HepG2 (cell line): ENCODE results near the gene NET1. TPM values are rescaled to one million over a fixed set of nuclear protein-coding genes. Genes with fewer than 3 reads are reported as not detected.

ENCODE experiments used
- CENPT ChIP-seq: sonication (generic); formaldehyde crosslinking; IDR thresholded peaks from 2 replicates; pipeline ENCODE4 v1.8.0; 2022; ENCODE audit warnings: low read depth, mild to moderate bottlenecking, moderate library complexity, missing genetic modification reagents
- CERS6 ChIP-seq: sonication (generic); formaldehyde crosslinking; IDR thresholded peaks from 2 replicates; pipeline ENCODE4 v1.5.0; 2020; ENCODE audit warnings: missing genetic modification reagents
- CHD2 ChIP-seq: IDR thresholded peaks from 2 replicates; pipeline ENCODE4 v1.6.1; 2011; ENCODE audit warnings: low read depth, low read length, improper control_type of control experiment
- DNMT3B ChIP-seq: conservative IDR thresholded peaks from 2 replicates; pipeline ENCODE4 v1.6.1; 2016; ENCODE audit warnings: missing biosample characterization, control low read depth
- E2F1 ChIP-seq: sonication (generic); formaldehyde crosslinking; IDR thresholded peaks from 2 replicates; pipeline ENCODE4 v1.5.0; 2020; ENCODE audit warnings: missing genetic modification reagents
- EZH2 ChIP-seq: conservative IDR thresholded peaks from 2 replicates; pipeline ENCODE4 v1.6.1; 2012; ENCODE audit warnings: mild to moderate bottlenecking, low read depth, low read length, moderate library complexity
- FOSL2 ChIP-seq: sonication (generic); formaldehyde crosslinking; IDR thresholded peaks from 2 replicates; pipeline ENCODE4 v1.4.0; 2020; ENCODE audit warnings: missing genetic modification reagents
- FOXJ3 ChIP-seq: sonication (generic); formaldehyde crosslinking; IDR thresholded peaks from 2 replicates; pipeline ENCODE4 v1.4.0; 2020; ENCODE audit warnings: missing genetic modification reagents, mild to moderate bottlenecking, borderline replicate concordance
- MAFG ChIP-seq: sonication (generic); formaldehyde crosslinking; IDR thresholded peaks from 2 replicates; pipeline ENCODE4 v1.5.1; 2020; ENCODE audit warnings: mild to moderate bottlenecking, missing genetic modification reagents
- MTA1 ChIP-seq: sonication (generic); formaldehyde crosslinking; IDR thresholded peaks from 2 replicates; pipeline ENCODE4 v1.4.0; 2020; ENCODE audit warnings: missing genetic modification reagents, mild to moderate bottlenecking, borderline replicate concordance
- MTA3 ChIP-seq: sonication (generic); formaldehyde crosslinking; IDR thresholded peaks from 2 replicates; pipeline ENCODE4 v1.4.0; 2020; ENCODE audit warnings: missing genetic modification reagents
- MXD1 ChIP-seq: sonication (generic); formaldehyde crosslinking; IDR thresholded peaks from 2 replicates; pipeline ENCODE4 v1.4.0; 2020; ENCODE audit warnings: mild to moderate bottlenecking, missing genetic modification reagents
- MZF1 ChIP-seq: sonication (generic); formaldehyde crosslinking; IDR thresholded peaks from 2 replicates; pipeline ENCODE4 v1.8.1; 2023; ENCODE audit warnings: mild to moderate bottlenecking, missing genetic modification reagents, borderline replicate concordance
- NPAS2 ChIP-seq: sonication (generic); formaldehyde crosslinking; IDR thresholded peaks from 2 replicates; pipeline ENCODE4 v1.8.0; 2022; ENCODE audit warnings: mild to moderate bottlenecking, missing genetic modification reagents, borderline replicate concordance
- NR1H2 ChIP-seq: sonication (generic); formaldehyde crosslinking; IDR thresholded peaks from 2 replicates; pipeline ENCODE4 v1.8.1; 2022; ENCODE audit warnings: low read depth, missing genetic modification reagents, borderline replicate concordance
- NR2F6 ChIP-seq, 2 experiments: IDR thresholded peaks; 2 replicates each; pipeline ENCODE4 v1.6.1; 2016; ENCODE audit warnings: antibody characterized with exemption in 1 of 2, mild to moderate bottlenecking in 1 of 2
- SP5 ChIP-seq: IDR thresholded peaks from 2 replicates; pipeline ENCODE4 v1.6.1; 2016; ENCODE audit warnings: low read depth, borderline replicate concordance
- TCF12 ChIP-seq, 2 experiments: fragments of 450-650 bp in 1 of 2; sonication (generic) in 1 of 2; formaldehyde crosslinking in 1 of 2; IDR thresholded peaks; 2 replicates each; pipeline versions ENCODE4 v1.6.1 to v1.8.0; 2017 to 2022; ENCODE audit warnings: antibody characterized with exemption in 1 of 2, mild to moderate bottlenecking in 1 of 2, missing genetic modification reagents in 1 of 2, moderate library complexity in 1 of 2
- TEF ChIP-seq: sonication (generic); formaldehyde crosslinking; IDR thresholded peaks from 2 replicates; pipeline ENCODE4 v1.5.0; 2020; ENCODE audit warnings: missing genetic modification reagents
- ZFP82 ChIP-seq: sonication (generic); formaldehyde crosslinking; IDR thresholded peaks from 2 replicates; pipeline ENCODE4 v1.5.1; 2020; ENCODE audit warnings: mild to moderate bottlenecking, missing genetic modification reagents, borderline replicate concordance
- ZNF160 ChIP-seq: sonication (generic); formaldehyde crosslinking; IDR thresholded peaks from 2 replicates; pipeline ENCODE4 v1.8.0; 2022; ENCODE audit warnings: mild to moderate bottlenecking, inconsistent platforms, missing genetic modification reagents
- ZNF234 ChIP-seq: sonication (generic); formaldehyde crosslinking; conservative IDR thresholded peaks from 2 replicates; pipeline ENCODE4 v1.5.1; 2020; ENCODE audit warnings: mild to moderate bottlenecking, missing genetic modification reagents
- ZNF350 ChIP-seq: sonication (generic); formaldehyde crosslinking; IDR thresholded peaks from 2 replicates; pipeline ENCODE4 v1.4.0; 2020; ENCODE audit warnings: mild to moderate bottlenecking, low read depth, missing genetic modification reagents, borderline replicate concordance
- ZNF567 ChIP-seq: sonication (generic); formaldehyde crosslinking; IDR thresholded peaks from 2 replicates; pipeline ENCODE4 v1.8.1; 2023; ENCODE audit warnings: mild to moderate bottlenecking, missing genetic modification reagents, borderline replicate concordance
- ZNF780A ChIP-seq: sonication (generic); formaldehyde crosslinking; IDR thresholded peaks from 2 replicates; pipeline ENCODE4 v1.8.0; 2022; ENCODE audit warnings: mild to moderate bottlenecking, missing genetic modification reagents, moderate library complexity
- ZNF839 ChIP-seq: sonication (generic); formaldehyde crosslinking; IDR thresholded peaks from 2 replicates; pipeline ENCODE4 v1.4.0; 2020; ENCODE audit warnings: missing genetic modification reagents, mild to moderate bottlenecking, borderline replicate concordance
- ZNF878 ChIP-seq: sonication (generic); formaldehyde crosslinking; IDR thresholded peaks from 2 replicates; pipeline ENCODE4 v1.8.1; 2023; ENCODE audit warnings: mild to moderate bottlenecking, missing genetic modification reagents, moderate library complexity
- ZSCAN31 ChIP-seq: sonication (generic); formaldehyde crosslinking; IDR thresholded peaks from 2 replicates; pipeline ENCODE4 v1.5.0; 2020; ENCODE audit warnings: low read depth, mild to moderate bottlenecking, missing genetic modification reagents
- polyA plus RNA-seq, 8 experiments: library from polyadenylated mRNA; depleted of rRNA in 3 of 8; stranded (reverse) in 7 of 8; unstranded in 1 of 8; fragments of >200 nt; fragmentation: Illumina TruSeq in 4 of 8; extraction: Trizol in 4 of 8; gene quantifications; 2 replicates each; pipeline versions ENCODE4 v1.2.1 to v1.2.3, GENCODE V29; 2011 to 2016; ENCODE audit warnings: low read depth in 4 of 8, missing spikeins in 1 of 8, mixed read lengths in 1 of 8; ENCODE audit not compliant: insufficient read depth in 1 of 8
- total RNA-seq, 5 experiments: library from RNA; depleted of rRNA; stranded (reverse); fragments of >200 nt; fragmentation: Illumina TruSeq; extraction: Trizol; gene quantifications; 2 replicates each; pipeline ENCODE4 v1.2.3, GENCODE V29; 2016; ENCODE audit warnings: low read depth in 1 of 5

Gene NET1
- total and polyA plus RNA-seq, 2 of the 13 experiments (the other 11 are each of a cell fraction or from before 2014, with no cell fraction given) = 48.1 to 65.8 TPM

GRCh38 chr10:5412277-5412941, at the start of gene NET1 (continued):
- TF ChIP-seq ZNF350 (CRISPR knock-in tag) (peak; percentile 51; the same call in 1 of the 2 replicates), ZSCAN31 (CRISPR knock-in tag) (no peak), NR2F6 (IDR thresholded peaks at IDR 0.05) (no peak), NR2F6 (CRISPR knock-in tag; IDR thresholded peaks at IDR 0.05) (no peak), FOXJ3 (no peak), ZNF567 (CRISPR knock-in tag) (no peak), ZNF234 (CRISPR knock-in tag) (no peak), EZH2 (no peak), NR1H2 (CRISPR knock-in tag) (no peak), ZNF878 (CRISPR knock-in tag) (0 out of 2 replicates have a peak, but pooled peaks have one; percentile 43), ZNF839 (CRISPR knock-in tag) (no peak), TEF (no peak), E2F1 (0 out of 2 replicates have a peak, but pooled peaks have one; percentile 36), CENPT (CRISPR knock-in tag) (no peak), ZNF780A (CRISPR knock-in tag) (no peak), MXD1 (CRISPR knock-in tag) (peak; percentile 54; the same call in 1 of the 2 replicates), FOSL2 (CRISPR knock-in tag) (no peak), MZF1 (no peak), DNMT3B (no peak), SP5 (CRISPR knock-in tag) (peak; percentile 34; the same call in 1 of the 2 replicates), MAFG (CRISPR knock-in tag) (no peak), TCF12 (IDR thresholded peaks at IDR 0.05) (no peak), TCF12 (CRISPR knock-in tag; IDR thresholded peaks at IDR 0.05) (no peak), NPAS2 (CRISPR knock-in tag) (no peak), CERS6 (CRISPR knock-in tag) (no peak), CHD2 (no peak; the same call in 1 of the 2 replicates), ZFP82 (CRISPR knock-in tag) (0 out of 2 replicates have a peak, but pooled peaks have one; percentile 62), ZNF160 (CRISPR knock-in tag) (no peak), MTA3 (CRISPR knock-in tag) (no peak), MTA1 (0 out of 2 replicates have a peak, but pooled peaks have one; percentile 35)
